22Rv1 (cell line): ENCODE data around the gene ANKRD6.

Experiments
- H3K27ac ChIP-seq: fragments of 450-650 bp; 2 replicates; pipeline ENCODE4 v1.5.1; 2017
- CTCF ChIP-seq: fragments of 450-650 bp; IDR thresholded peaks from 2 replicates; pipeline ENCODE4 v1.5.1; 2017; ENCODE audit warnings: mild to moderate bottlenecking
- ZFX ChIP-seq: fragments of 450-650 bp; IDR thresholded peaks from 2 replicates; pipeline ENCODE4 v1.6.1; 2017; ENCODE audit warnings: antibody characterized with exemption, borderline replicate concordance

Gene ANKRD6

GRCh38 chr6:89585154-89585553 is 152.2 kb downstream of the ANKRD6 start:
- no peak overlapping the region for H3K27ac ChIP-seq
- TF ChIP-seq CTCF (no peak), ZFX (no peak)

DNA sequence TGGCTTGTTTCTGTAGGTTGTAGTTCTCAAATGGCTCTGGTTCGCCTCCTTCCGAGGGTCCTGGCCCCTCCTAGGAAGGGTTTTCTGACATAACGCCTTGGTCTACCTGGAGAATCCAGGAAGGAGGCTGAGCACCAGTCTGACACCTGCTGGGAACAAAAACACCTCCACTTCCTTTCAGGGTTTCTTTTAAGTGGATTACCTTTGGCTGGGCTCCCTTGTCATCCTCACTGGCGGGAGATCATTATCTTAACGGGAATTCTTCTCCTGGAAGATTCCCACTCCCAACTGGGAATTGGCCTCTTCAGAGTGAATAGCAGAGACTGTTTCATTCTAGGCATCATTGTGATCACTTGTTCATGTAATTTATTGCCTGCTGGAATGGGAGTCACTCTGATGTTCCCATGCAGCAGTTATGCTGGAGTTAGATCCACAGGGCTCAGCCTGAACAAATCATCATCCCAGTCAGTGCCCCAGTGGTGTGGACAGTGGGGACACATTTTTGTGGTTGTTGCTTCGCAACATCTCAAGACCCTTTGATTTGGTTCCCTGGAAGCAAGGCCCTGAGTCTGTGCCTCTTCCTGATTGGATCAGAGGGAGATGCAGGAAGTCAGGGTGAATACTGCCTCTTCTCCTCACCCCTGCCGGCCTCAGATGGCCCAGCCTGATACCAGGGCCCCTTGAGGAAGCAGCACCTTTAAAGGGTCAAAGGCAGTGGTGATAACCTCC is 156.5 kb downstream of the ANKRD6 start:
- TF ChIP-seq CTCF (no peak), ZFX (no peak)
- H3K27ac ChIP-seq, result no peak overlapping the region

- no peak for TF ChIP-seq CTCF
- TF ChIP-seq ZFX, result no peak
- H3K27ac ChIP-seq, result no peak overlapping the region
Measured at GRCh38 chr6:89590133-89590532, 157.2 kb downstream of the ANKRD6 start.

DNA sequence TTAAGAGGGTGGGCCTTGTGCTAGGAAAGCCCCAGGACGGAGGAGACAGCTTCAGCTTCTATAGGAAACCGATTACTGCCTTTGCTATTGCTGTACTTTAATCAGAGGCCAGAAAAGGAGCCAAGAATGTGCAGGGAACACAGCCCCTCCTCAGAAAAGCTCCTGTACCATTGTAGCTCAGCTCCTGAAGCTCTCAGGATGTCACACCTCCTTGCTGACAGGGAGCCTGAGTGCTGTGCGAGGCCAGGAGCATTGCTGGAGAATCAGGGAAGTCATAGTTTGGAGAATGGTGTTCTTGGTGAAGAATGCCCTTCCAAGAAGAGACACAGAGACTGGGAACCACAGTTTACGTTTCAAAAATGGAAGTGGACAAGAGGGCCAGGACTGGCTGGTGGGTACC is 158.8 kb downstream of the ANKRD6 start:
- no peak overlapping the region for H3K27ac ChIP-seq
- no peak for TF ChIP-seq ZFX
- no peak for TF ChIP-seq CTCF

DNA sequence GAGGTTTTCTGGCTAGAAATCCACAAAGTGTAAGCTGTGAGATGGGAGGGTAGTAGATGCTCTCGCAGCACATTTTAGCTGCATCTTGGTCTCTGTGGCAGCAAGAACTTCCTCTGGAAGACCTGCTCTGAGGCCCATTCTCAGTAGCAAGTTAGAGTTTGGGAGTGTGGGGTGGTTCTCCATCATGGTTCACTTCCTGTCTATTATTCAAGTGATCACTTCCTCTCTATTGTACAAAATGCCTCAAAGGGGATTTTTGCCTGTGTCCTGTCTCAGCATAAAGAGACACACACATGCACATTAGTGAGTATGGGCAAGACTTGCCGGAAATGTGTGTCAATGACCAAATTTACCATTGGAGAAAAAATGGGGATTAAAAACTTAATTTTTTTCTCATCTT is 163.1 kb downstream of the ANKRD6 start:
- H3K27ac ChIP-seq, result no peak overlapping the region

GRCh38 chr6:89596484-89596883 is 163.5 kb downstream of the ANKRD6 start:
- TF ChIP-seq ZFX, result no peak
- no peak for TF ChIP-seq CTCF
- H3K27ac ChIP-seq, result no peak overlapping the region

More for the DNA sequence above, 163.1 kb downstream of the ANKRD6 start:
- TF ChIP-seq CTCF (no peak), ZFX (no peak)

DNA sequence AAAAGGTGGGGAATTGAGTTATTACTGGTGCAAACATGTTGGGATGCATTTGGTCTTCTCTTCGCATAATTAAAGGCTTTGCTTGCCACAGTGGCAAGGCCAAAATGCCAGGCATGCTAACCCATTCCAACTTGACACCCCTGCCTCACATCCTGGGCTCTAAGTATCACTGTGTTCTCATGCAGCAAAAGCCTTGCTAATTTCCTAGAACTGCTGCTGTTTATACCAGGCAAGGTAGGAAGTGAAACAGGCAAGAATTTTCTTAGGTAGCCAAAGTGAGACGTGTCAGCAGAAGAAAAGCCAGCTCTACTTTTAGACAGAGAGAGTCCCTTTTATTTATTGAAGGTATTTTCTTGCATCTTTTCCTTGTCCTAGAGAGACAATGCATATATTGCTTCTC is 164.4 kb downstream of the ANKRD6 start:
- no peak overlapping the region for H3K27ac ChIP-seq

More for the DNA sequence above, 164.4 kb downstream of the ANKRD6 start:
- TF ChIP-seq CTCF, result no peak
- TF ChIP-seq ZFX, result no peak
